HFF-Myc (cell line): ENCODE measurements around the gene SPDYE2.
"Not testable (repeated sequence)": the region's sequence is repeated elsewhere in the genome, so short reads cannot be mapped to it uniquely, and the experiment has no call there.

Experiments used
- DNase-seq: peaks from one replicate; pipeline ENCODE4 v3.0.0-alpha.2; 2011; ENCODE audit warnings: low read depth; ENCODE audit errors: extremely low read depth
- H3K4me3 ChIP-seq: replicated peaks from 2 replicates; pipeline ENCODE4 v1.5.1; 2011; ENCODE audit warnings: low read depth, mild to moderate bottlenecking, control low read depth, low read length

The SPDYE2 gene

DNA sequence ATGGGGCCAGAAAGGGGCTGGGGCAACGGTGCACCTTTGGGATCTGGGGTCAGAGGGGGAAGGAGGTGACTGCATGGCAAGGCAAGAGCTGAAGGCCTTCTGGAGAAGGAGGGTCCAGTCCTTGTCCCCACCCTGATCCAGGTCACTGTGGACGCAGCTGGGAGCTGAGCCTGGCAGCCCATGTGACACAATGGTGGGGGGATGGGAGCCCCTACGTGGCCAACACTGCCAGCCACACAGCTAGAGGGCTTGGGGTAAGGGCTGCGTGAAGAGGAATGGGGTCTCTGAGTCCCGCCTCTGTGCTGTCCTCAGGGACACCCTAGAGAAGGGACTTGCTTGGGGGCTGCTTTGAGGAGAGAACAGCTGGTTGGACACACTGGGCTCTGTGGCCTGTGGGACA, 30.7 kb downstream of the SPDYE2 start:
- H3K4me3 ChIP-seq, DNase-seq: not testable (repeated sequence)

DNA sequence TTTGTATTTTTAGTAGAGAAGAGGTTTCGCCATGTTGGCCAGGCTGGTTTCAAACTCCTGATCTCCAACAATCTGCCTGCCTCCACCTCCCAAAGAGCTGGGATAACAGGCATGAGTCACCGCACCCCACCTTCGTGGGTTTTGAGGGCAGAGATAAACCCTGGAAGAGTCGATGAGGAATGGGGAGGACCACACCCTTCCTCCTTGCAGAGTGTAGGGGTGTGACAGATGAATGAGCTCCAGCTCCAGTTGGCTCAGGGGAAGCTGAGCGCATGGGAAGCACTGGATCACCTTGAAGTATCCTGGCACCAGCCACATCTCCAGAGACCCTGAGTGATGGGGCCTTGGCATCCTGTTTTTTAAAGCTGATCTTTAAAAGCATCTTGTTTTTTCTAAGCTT, 32.5 kb downstream of the SPDYE2 start:
- not testable (repeated sequence) for H3K4me3 ChIP-seq, DNase-seq

DNA sequence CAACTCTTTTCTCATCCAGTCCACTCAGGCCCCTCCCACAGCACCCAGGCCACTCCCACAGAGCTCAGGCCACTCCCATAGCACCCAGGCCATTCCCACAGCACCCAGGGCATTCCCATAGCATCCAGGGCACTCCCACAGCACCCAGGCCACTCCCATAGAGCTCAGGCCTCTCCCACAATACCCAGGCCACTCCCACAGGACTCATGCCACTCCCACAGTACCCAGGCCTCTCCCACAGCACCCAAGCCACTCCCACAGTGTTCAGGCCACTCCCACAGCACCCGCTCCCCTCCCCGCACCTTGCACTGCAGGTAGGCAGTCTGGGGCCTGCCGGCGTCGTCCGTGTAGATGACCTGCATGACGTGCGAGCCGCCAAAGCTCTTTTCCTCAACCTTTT, 38.8 kb downstream of the SPDYE2 start:
- not testable (repeated sequence) for DNase-seq, H3K4me3 ChIP-seq

DNA sequence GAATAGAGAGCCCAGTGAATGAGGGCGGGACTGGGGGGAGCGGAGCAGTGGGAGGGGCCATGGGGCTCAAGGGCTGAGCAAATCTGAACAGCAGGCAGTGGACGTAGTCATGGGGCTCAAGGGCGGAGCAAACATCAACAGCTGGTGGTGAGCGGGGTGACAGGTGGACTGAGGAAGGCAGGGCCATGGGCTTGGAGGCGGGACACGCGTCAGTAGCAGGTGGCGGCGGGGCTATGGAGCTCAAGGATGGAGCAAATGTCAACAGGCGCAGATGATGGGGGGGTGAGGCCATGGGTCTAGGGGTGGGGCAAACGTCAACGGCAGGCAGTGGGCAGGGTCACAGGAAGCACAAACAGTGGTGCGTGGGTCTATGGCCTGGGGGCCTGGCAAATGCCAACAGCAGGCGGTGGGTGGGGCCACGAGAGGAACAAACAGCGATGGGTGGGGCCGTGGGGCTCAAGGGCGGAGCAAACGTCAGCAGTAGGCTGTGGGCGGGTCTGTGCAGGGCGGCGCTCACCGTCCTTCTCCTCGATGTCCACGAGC, 41.5 kb downstream of the SPDYE2 start:
- DNase-seq, H3K4me3 ChIP-seq: not testable (repeated sequence)

DNA sequence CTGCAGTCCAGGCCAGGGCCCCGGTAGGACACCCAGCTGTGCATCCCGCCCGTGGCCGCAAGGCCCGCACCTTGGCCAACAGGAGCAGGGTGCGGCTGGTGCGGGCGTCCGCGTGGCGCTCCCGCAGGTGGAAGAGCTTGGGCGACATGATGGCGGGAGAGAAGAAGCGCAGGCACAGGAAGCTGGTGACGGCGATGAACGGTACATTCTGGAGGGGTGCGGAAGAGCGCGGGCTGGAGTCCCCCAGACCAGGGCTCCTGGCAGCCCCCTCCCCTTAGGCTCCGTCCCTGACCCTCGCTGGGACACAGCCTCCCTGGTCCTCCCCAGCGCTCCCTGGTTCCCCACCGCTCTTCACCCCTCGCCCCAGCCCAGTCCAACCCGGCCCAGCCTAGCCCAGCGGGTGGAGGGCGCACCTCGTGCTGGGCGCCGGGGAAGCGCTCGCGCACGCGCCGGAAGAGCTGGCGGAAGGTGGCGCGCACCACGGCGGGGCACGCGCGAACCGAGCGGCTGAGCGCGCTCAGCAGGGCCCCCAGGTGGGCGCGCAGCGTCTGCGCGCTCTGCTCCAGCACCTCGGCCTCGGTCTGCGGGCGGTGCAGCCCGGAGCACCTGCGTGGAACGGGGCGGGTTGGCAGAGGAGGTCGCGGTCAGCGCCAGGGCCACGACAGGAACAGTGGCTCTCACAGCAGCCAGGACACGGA, 42.8 kb downstream of the SPDYE2 start:
- not testable (repeated sequence) for DNase-seq, H3K4me3 ChIP-seq

DNA sequence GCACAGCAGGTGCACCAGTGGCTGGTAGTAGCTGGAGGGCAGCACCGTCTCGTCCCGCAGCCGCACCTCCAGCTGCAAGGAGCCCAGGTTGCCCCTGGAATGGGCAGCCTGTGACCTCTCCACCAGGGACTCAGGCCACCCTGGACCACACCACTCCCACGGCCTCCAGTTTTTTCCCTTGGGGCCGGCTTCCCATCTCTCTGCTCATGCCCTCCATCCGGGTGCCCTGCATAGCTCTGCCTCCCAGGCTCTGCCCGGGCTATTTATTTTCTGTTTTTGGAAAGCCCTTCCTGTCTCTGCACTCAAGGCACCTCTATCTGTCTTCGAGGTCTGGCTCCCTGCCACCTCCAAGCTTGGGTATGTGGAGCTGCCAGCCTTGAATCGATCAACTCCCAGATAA, 45.0 kb downstream of the SPDYE2 start:
- DNase-seq, H3K4me3 ChIP-seq: not testable (repeated sequence)

DNA sequence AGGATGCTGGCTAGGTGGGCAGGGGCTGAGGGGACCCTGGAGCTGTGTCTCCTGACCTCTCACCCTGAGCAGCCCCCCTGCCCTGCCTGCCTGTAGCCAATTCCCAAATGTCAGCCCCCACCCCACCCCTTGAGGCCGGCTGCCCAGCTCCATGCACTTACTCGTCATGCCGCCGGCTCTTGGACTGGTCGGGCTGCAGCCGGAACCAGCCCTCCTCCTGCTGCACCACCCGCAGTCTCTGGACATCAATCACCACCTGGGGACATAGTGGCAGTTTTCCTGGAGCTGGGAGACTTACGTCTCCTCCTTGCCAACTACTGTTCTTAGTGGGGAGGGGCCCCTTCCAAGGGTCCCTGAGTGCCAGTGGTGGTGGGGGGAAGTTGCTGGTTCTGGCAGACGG, 48.7 kb downstream of the SPDYE2 start:
- not testable (repeated sequence) for H3K4me3 ChIP-seq, DNase-seq

DNA sequence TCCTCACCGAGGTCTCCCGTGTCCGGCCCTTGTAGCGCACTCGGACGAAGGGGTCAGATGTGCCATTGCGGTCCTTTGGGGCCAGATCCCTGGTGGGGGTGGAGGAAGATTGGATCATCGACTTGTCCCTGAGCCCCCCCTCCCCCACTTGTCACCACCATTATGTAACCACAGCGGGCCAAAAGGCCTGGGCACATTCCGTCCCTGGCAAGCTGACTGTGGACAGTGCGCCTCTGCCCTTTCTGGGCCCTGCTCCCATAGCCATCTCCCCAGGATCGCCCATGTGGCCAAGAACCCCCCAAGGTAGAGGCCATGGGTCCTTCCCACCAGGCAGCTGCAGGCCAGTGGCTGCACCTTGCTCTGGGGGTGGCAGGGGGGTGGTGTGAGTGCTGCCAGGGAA, 51.3 kb downstream of the SPDYE2 start:
- not testable (repeated sequence) for H3K4me3 ChIP-seq, DNase-seq

DNA sequence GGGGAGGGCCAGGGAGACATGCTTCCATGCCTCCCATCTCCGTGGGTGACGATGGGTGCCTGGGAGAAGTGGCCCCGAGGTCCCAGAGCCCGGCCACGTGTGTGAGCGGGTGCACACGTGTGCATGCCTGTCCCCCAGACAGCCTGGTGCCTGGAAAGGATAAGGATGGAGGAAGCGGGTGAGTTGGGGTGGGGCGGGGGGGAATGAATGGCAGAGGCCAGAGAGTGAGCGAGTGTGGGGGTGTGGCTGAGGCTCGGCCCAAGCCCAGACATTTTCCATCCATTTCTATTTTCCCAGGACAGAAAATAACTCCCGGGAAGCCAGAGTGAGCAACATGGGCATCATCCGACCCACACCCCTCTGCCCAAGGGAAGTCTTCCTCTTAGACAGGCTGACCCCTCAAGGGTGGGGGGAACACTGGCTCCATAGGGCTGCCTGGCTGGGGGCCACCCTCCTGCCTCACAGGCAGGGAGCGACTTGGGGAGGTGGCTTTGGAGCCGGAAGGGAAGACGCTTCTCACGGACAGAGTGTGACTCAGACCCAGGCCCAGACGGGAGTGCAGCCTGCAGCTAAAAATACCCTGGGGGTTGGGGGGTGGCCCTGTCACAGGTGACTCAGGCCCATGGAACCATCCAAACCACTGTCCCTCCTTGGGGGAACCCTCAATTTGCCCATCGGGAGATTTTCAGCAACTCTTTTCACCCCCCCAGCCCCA, 53.6 kb downstream of the SPDYE2 start:
- not testable (repeated sequence) for H3K4me3 ChIP-seq, DNase-seq

DNA sequence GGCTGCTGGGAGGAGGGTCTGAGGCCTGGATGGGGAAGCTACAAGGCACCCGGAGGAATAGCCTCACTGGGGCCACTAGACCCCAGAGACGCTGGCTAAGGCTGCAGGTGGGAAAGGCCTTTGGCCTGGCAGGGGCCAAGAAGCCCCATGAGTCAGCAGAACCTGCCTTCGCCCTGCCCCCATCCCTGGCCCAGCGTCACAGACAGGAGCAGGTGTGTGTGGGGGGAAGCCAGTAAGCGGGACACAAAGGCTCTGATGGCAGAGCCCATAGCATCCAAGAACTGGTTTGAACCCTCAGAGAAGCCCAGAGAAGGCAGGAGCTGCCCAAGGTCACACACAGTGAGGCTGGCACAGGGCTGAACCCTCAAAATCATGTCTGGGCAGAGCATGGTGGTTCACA, 55.8 kb downstream of the SPDYE2 start:
- DNase-seq, H3K4me3 ChIP-seq: not testable (repeated sequence)

DNA sequence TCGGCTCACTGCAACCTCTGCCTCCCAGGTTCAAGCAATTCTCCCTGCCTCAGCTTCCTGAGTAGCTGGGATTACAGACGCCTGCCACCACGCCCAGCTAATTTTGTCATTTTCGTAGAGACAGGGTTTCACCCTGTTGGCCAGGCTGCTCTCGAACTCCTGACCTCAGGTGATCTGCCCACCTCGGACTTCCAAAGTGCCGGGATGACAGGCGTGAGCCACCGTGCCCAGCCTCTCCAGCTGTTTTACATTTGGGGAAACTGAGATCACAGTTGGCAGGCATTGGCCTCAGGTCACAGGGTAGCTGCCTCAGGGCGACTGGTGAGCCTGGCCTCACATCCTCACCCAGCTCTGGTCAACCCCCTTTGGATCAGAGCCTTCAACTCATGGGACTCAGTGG, 58.7 kb downstream of the SPDYE2 start:
- H3K4me3 ChIP-seq, DNase-seq: not testable (repeated sequence)

DNA sequence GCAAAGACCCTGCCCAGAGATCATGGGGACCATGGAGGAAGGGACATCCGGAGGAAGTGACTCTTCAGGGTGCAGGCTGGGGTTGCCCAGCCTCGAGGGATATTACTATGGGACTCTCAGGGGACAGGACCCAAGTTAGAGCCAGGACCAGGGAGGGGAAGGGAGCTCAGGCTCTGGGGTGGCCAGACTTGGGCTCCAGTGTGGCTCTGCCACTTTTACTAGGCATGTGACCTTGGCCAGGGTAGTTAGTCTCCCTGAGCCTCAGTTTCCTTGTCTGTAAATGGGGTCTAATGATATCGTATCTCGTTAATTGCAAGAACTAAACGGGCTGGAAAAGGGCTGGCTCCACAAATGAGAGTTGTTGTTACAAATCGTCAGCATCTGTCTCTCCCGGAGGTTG, 59.4 kb downstream of the SPDYE2 start:
- not testable (repeated sequence) for DNase-seq

DNA sequence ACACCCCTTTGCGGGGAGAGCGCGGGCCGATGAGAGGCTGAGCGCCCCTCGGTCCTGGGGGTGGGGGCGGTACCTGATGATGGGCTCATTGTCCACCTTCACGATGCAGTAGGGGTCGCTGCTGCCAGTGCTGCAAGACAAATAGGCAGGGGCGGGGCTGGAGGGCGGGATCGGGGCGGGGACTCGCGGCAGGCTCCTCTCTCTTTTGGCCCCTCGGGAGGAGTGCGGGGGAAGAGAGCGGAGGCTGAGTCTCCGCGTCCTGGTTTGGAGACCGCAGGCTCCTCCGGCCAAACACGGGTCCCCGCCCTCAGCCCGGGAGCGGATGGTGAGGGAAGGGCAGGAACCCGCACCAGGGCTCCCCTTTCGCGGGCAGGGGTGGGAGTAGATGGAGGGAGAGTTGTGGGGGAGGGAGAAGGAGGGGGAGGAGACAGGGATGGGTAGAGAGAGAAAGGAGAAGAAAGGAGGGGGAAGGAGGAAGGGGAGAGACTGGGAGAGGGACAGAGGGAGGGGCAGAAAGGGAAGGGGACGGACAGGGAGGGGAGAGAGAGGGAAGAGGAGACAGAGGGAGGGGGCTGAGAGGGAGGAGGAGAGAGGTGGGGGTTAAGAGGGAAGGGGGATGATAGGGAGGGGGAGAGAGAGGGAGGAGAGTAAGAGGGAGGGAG, 60.1 kb downstream of the SPDYE2 start:
- DNase-seq, H3K4me3 ChIP-seq: not testable (repeated sequence)

More for the DNA sequence above, 59.4 kb downstream of the SPDYE2 start:
- H3K4me3 ChIP-seq = not testable (repeated sequence)

DNA sequence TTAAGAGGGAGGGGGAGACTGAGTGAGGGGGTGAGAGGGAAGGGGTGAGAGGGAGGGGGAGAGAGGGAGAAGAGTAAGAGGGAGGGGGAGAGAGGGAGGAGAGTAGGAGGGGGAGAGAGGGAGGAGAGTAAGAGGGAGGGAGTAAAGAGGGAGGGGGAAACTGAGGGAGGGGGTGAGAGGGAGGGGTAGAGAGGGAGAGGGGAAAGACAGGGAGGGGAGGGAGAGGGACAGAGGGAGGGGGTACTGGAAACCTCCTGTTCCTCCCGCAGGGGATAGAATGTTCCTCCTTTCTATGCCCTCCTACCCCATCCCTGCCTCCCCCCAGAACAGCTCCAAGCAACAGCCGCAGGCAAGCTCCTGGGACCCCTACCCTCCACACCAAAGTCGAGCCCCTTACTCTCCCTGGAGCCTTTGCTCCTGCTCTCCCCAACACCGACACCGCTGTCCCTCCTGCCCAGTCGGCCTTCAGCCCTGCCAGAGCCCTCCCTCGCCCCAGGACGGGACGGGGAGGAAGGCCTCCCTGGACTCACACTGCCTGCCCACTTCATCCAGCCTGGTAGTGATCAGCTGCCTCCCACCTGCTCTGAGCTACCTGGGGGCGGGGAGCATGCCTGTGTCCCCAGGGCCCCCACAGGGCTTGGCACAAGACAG, 60.8 kb downstream of the SPDYE2 start:
- DNase-seq, H3K4me3 ChIP-seq: not testable (repeated sequence)
